ENCODE measurements around the gene CFAP20DC. TPM values are rescaled to one million over a fixed set of nuclear protein-coding genes. Genes with fewer than 3 reads are reported as not detected.
"Not testable (repeated sequence)": the region's sequence is repeated elsewhere in the genome, so short reads cannot be mapped to it uniquely, and the experiment has no call there.

The CFAP20DC gene
- total RNA-seq, 1 experiment from 2014 or later, result 5.7 TPM

DNA sequence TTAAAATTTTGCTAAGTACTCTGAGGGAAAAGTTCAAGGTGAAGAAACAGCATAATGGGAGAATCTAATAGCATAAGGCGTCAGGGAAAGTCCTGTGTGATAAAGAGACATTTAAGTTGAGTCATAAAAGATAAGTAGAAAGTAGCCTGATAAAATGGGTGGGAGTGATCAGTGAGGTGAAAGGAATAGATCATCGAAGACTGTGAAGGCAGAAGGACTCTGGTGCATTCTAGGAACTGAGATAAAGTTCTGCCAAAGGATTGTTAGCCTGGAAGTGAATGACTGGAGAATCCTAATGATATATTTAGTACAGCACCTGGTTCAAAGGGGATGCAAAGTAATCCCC is 149.9 kb downstream of the CFAP20DC start:
- in situ Hi-C loops (cut with HindIII; ENCODE audit: low pct_unique_long_range_greater_than_20kb, low sequenced_read_pairs), result no loop called here
- DNase-seq (ENCODE audit: low read depth, low spot score), result no peak

DNA sequence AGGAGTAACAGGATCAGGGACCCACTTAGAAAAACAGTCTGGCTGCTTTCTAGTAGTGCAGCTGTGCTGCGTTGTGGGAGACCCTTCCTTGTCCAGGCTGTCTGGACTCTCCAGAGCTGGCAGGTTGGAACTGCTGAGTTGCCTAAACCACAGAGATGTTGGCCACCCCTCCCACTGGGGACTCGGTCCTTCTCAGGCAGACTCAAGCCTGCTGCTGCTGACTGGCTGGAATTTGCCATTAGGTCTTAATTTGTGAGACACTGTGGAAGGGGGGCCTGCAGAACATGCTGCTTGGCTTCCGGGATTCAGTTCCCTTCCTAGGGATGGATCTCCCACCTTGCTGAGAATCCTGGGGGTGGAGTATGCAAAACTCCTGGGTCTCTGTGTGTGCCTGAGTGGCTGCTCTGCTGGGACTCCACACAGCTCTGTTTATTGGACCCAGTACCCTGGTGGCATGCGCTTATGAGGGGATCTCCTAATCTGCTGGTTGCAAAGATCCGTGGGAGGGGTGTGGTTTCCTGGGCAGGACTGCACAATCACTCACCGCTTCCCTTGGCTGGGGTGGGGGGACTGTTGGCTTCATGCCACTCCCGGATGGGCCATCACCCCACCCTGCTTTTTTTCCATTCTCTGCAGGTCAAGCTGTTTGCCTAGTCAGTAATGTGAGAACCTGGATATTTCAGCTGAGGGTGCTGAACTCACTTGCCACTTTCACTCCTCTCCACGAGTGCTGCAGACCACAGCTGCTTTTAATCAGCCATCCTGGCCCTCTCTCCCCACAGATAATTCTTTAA is 150.5 kb downstream of the CFAP20DC start:
- no peak for DNase-seq (ENCODE audit: low read depth, low spot score)
- in situ Hi-C loops (cut with HindIII; ENCODE audit: low pct_unique_long_range_greater_than_20kb, low sequenced_read_pairs), result no loop called here

DNA sequence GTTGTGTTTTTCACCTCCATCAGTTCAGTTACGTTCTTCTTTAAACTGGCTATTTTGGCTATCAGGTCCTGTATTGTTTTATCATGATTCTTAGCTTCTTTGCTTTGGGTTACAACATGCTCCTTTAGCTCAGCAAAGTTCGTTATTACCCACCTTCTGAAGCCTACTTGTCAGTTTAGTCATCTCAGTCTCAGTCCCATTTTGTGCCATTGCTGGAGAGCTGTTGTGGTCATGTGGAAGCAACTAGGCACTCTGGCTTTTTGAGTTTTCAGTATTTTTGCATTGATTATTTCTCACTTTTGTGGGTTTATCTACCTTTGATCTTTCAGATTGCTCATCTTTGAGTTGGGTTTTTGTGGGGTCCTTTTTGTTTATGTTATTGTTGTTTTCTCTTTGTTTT is 151.3 kb downstream of the CFAP20DC start:
- DNase-seq (ENCODE audit: low read depth, low spot score), result no peak
- in situ Hi-C loops (cut with HindIII; ENCODE audit: low pct_unique_long_range_greater_than_20kb, low sequenced_read_pairs), result no loop called here

DNA sequence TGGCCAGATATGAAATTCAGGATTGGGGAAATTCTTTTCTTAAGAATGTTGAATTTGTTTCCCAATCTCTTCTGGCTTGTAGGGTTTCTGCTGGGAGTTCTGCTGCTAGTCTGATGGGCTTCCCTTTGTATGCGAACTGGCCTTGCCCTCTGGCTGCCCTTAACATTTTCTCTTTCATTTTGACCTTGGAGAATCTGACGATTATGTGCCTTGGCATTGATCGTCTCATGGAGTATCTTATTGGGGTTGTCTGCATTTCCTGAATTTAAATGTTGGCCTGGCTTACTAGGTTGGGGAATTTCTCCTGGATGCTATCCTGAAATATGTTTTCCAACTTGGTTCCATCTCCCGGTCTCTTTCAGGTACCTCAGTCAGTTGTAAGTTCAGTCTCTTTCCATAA is 152.2 kb downstream of the CFAP20DC start:
- in situ Hi-C loops (cut with HindIII; ENCODE audit: low pct_unique_long_range_greater_than_20kb, low sequenced_read_pairs), result no loop called here
- DNase-seq (ENCODE audit: low read depth, low spot score), result no peak

DNA sequence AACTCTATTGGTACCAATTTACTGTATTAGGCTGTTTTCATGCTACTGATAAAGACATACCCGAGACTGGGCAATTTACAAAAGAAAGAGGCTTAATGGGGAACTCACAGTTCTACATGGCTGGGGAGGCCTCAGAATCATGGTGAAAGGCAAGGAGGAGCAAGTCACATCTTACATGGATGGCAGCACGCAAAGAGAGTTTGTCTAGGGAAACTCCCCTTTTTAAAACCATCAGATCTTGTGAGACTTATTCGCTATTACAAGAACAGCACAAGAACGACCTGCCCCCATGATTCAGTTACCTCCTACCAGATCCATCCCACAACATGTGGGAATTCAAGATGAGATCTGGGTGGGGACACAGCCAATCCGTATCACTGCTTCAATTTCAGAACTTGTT is 154.1 kb downstream of the CFAP20DC start:
- DNase-seq (ENCODE audit: low read depth, low spot score); in situ Hi-C loops (cut with HindIII; ENCODE audit: low pct_unique_long_range_greater_than_20kb, low sequenced_read_pairs): not testable (repeated sequence)

DNA sequence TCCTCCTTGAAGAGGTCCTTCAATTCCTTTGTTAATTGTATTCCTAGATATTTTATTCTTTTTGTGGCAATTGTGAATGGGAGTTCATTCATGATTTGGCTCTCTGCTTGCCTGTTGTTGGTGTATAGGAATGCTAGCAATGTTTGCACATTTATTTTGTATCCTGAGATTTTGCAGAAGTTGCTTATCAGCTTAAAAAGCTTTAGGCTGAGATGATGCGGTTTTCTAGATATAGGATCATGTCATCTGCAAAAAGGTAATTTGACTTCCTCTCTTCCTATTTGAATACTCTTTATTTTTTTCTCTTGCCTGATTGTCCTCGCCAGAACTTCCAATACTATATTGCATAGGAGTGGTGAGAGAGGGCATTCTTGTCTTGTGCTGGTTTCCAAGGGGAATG is 157.3 kb downstream of the CFAP20DC start:
- DNase-seq (ENCODE audit: low read depth, low spot score); in situ Hi-C loops (cut with HindIII; ENCODE audit: low pct_unique_long_range_greater_than_20kb, low sequenced_read_pairs): not testable (repeated sequence)

DNA sequence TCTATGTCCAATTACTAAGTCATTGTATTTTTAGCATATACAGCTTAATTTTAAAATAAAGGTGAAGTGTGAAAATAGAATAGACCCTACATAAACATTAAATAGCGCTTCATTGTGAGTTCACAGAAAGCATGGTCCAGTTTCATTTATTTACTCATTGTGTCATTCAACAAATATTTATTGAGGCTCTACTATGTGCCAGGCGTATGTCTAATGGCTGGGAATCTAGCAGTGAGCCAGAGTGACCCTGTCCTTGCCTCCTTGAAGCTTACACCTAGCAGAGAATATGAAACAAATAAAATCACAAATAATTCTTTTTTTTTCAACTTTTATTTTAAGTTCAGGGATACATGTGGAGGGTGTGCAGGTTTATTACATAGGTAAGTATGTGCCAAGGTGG is 161.7 kb downstream of the CFAP20DC start:
- in situ Hi-C loops (cut with HindIII; ENCODE audit: low pct_unique_long_range_greater_than_20kb, low sequenced_read_pairs), result no loop called here
- no peak for DNase-seq (ENCODE audit: low read depth, low spot score)

DNA sequence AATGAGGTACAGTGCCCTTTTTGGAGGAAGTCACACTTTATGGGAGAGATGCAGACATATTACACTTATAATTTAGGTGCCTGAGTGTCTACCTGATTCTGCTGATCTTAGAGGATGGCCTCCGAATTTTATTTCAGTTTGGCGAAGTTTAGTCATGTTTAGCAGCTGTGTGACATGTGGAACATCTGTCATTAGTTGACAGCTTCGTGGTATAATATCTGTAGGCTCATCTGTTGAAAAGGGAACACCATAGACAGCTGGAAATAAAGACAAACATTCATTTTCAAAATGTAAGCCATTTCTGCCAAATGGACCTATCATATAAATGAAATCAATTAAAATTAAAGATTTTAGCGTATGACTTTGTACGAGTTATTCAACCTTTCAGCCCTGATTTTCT is 165.4 kb downstream of the CFAP20DC start:
- in situ Hi-C loops (cut with HindIII; ENCODE audit: low pct_unique_long_range_greater_than_20kb, low sequenced_read_pairs), result no loop called here
- no peak for DNase-seq (ENCODE audit: low read depth, low spot score)

DNA sequence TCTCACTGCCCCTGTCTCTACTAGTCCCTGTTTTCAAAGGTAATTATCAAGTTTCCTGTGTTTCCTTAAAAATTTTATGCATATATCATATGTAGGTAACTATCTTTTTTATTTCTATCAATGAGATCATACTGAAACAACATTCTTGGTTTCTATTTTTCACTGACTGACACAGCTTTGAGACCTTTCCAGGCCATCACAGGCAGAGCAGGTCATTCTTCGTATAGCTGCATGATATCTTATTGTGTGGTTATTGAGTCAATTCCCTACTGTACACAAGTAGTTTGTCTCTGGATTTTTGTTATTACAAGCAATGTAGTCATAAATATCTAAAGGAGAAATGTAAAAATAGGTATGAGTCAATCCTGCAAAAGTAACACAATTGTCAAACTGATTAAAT is 169.6 kb downstream of the CFAP20DC start:
- DNase-seq (ENCODE audit: low read depth, low spot score), result no peak
- in situ Hi-C loops (cut with HindIII; ENCODE audit: low pct_unique_long_range_greater_than_20kb, low sequenced_read_pairs), result no loop called here

DNA sequence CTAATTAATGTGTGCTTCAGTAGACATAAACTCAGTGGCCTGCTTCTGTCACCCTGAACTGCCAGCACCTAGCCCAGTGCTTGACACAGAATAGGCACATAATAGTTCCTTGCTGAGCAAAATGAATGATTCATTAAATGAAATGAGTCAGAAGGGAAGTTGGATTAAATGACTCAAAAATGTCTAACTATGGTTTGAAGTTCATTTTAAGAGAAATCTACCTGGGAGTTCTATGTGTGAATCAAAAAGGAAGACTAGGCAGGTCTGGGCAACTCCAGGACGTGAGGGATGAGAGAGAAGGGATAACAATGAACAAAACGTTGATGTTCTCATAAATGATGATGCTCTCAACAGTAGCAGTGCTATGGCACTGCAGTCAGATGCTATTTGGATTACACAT is 175.0 kb downstream of the CFAP20DC start:
- in situ Hi-C loops (cut with HindIII; ENCODE audit: low pct_unique_long_range_greater_than_20kb, low sequenced_read_pairs), result no loop called here
- DNase-seq (ENCODE audit: low read depth, low spot score), result no peak

DNA sequence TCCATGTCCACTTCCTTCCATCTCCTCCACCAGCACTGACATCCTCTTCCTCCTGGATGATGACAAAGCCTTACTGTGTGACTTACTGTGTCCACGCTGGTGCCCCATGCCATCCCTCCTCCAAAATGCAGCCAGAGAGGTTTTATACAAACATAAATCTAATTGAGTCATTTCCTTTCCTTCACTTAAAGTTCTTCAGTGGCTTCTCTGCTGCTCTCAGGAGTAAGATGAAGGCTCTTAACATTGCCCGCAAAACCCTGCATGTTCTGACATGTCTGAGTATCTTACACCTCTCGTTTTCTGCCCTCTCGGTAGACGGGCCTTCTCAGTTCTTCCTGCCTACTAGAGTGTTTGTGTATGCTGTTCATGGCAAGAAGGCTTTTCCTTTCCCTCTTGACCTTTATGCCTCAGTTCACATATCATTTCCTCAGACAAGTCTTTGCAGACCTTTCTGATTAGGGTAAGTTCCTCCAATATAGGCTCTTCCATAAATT is 175.5 kb downstream of the CFAP20DC start:
- DNase-seq (ENCODE audit: low read depth, low spot score), result no peak
- in situ Hi-C loops (cut with HindIII; ENCODE audit: low pct_unique_long_range_greater_than_20kb, low sequenced_read_pairs), result no loop called here

DNA sequence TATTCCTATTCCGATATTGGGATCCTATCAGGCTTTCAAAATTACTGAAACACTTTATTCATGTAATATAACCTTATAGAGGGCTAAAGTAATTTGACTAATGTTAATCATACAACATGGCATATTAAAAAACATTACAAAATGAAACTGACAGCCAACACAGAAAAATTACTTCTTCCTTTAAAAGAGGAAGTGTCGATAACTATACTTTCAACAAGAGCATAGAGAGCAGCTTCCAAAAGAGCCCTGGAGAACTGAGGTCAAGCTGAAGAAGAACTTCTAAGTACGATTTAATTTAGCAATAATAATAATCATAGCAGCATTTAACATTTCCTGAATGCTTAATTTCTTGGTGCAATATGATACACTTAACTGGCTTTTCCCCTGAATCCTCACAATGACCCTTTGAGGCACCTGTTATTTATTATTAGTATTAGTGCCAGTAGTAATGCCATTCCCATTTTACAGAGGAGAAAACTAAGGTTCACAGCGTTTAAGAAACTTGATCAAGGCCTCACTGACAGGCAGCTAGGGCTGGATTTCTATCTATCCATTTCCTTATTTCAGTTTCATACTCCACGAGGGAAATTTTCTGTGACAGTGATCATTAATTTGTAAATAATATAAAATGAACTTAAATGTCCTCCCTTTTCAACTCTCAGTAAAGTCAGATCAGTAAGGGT is 181.6 kb downstream of the CFAP20DC start:
- in situ Hi-C loops (cut with HindIII; ENCODE audit: low pct_unique_long_range_greater_than_20kb, low sequenced_read_pairs), result no loop called here
- DNase-seq (ENCODE audit: low read depth, low spot score), result no peak

DNA sequence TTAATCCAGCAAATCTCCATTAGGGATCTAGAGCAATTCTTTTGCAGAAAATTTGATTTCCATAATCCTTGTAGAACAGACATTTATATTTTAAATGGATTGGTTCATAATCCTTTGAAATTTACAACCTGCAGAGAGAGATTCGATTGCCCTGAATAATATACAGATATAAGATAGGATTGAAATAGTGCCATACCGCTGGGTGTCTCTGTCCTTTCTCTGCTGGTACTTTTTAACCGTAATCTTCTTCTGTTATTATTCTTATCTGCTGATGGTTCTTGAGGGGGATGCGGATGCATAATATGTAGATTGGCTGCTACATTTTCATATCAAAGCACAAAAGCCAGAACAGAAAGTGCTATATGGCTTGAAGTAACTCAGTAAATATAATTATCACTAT is 182.2 kb downstream of the CFAP20DC start:
- in situ Hi-C loops (cut with HindIII; ENCODE audit: low pct_unique_long_range_greater_than_20kb, low sequenced_read_pairs), result no loop called here
- DNase-seq (ENCODE audit: low read depth, low spot score), result no peak

DNA sequence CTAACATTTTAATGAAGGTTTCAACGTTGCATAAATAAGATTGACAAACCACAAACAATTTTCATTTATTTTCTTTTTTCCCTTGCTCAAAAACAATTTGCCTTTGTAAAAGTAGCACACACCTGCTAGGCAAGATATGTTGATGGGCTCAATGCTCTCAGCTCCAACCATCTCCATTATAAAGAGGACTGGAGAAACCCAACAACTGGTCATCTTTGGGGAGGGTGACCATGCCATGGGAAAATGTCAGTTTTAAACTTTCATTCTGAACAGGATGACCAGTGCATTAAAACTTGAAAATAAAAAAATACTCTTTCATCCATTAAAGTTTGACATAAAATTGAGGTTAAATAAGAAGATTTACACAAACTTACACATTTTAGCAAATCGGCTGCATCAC is 183.7 kb downstream of the CFAP20DC start:
- DNase-seq (ENCODE audit: low read depth, low spot score), result no peak
- in situ Hi-C loops (cut with HindIII; ENCODE audit: low pct_unique_long_range_greater_than_20kb, low sequenced_read_pairs), result no loop called here

DNA sequence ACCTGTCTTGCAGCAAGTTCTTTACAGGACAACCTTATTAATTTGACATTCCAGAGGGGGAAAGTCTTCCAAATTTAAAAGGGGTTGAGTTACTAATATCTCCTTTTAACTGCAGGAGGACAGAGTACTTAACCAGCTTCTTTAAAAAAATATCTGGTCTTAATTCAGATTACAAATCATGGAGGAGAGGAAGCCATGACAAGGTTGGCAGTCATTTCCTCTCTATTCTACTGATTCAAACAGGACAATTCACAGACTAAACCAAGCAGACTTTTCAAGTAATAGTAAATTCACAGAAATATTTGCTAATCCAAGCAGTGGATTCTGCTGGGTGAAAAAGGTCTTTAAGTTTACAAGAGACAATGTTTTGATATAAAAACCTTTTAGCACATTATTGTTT is 185.3 kb downstream of the CFAP20DC start:
- no peak for DNase-seq (ENCODE audit: low read depth, low spot score)
- in situ Hi-C loops (cut with HindIII; ENCODE audit: low pct_unique_long_range_greater_than_20kb, low sequenced_read_pairs), result no loop called here

DNA sequence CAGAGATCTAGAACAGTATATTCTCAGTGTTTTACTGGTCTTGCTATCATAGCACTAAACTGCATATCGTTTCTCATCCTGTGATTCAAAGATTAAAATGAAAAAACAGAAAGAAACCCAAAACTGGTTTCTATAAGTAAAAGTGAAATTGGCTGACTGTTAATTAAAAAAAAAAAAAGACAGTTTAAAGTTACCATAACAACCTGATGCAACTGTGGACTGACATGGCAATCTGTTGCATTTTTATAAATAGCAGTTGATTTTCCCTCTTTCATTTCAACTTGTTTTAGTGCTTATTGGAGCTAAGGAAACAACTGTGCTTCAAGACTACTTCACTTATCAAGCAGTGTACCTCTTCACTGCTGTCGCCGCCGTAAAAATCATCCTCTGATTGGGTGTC is 186.6 kb downstream of the CFAP20DC start:
- in situ Hi-C loops (cut with HindIII; ENCODE audit: low pct_unique_long_range_greater_than_20kb, low sequenced_read_pairs), result no loop called here
- no peak for DNase-seq (ENCODE audit: low read depth, low spot score)

DNA sequence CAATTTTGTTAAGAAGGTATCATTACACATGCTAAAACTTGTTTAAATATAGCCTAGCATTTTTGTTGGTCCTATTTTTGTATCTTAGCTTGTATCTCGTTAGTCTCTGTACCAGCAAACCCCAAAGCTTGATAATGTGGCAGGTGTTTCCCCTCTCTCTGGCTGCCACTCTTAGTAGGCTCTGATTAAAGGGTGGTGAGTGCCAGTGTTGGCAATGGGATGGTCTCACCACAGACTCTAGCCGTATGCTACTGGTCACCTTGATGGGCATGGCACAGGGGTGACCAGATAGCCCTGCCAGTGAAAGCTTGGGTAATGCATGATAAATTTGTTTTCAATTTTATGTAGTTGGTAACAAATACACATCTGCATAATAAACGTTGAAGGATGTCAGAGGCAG is 188.3 kb downstream of the CFAP20DC start:
- no peak for DNase-seq (ENCODE audit: low read depth, low spot score)
- in situ Hi-C loops (cut with HindIII; ENCODE audit: low pct_unique_long_range_greater_than_20kb, low sequenced_read_pairs), result no loop called here

DNA sequence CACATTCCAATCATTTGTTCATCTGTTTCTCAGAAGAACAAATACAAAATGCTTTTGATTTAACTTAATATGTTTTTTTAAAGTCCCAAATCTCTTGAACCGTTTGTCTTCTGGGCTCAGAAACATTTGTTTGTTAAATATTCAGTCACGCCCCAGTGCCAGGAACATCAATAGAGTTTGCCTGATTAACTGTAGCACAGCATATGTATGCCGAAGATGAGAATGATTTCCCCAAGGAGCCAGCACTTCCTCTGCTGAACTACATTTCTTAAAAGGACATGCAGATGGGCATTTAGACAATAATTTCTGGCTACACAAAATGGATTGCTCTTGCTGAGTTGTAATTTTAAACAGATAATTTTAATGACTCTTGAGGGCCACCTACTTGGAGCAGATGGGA is 191.7 kb downstream of the CFAP20DC start:
- DNase-seq (ENCODE audit: low read depth, low spot score), result no peak
- in situ Hi-C loops (cut with HindIII; ENCODE audit: low pct_unique_long_range_greater_than_20kb, low sequenced_read_pairs), result no loop called here

DNA sequence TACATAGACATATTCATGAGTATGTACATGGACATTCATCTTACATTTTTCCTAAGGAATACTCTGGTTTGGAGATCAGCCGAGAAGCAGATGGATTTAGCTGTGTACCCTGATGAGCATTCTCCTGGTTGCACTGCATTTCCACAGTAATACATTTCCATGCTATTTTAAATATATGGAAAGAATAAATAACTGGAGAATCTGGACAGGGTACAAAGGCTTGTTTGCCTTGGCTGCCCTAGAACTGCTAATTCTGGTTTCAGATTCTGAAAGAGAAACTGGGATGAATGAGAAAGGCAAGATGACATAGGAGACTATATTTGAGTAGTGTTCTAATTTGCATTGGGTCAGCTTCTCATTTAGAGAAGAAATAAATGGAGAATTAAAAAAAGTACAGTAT is 192.4 kb downstream of the CFAP20DC start:
- DNase-seq (ENCODE audit: low read depth, low spot score), result no peak
- in situ Hi-C loops (cut with HindIII; ENCODE audit: low pct_unique_long_range_greater_than_20kb, low sequenced_read_pairs), result no loop called here

All from SK-MEL-5 (cell line).